Right atrium auricular region (tissue), 2 donors: ENCODE measurements around the gene FCHSD2. TPM values are rescaled to one million over a fixed set of nuclear protein-coding genes. Genes with fewer than 3 reads are reported as not detected.
A peak's percentile ranks its signal among the peaks of the same experiment; 100 is the strongest.

Experiments
- DNase-seq: peaks from one replicate; pipeline ENCODE4 v3.0.0-alpha.2; 2019; ENCODE audit warnings: low spot score
- H3K27ac ChIP-seq, 2 donors: fragments of 200-600 bp; sonication (generic); 1 replicate in 1 of 2; 2 replicates in 1 of 2; pipeline ENCODE4 v1.5.1; 2016 to 2019
- H3K27me3 ChIP-seq, 2 donors: fragments of 200-600 bp; sonication (generic); one replicate each; pipeline versions ENCODE4 v1.5.1 to v1.6.0; 2017 to 2019
- H3K36me3 ChIP-seq: fragments of 200-600 bp; sonication (generic); one replicate; pipeline ENCODE4 v1.5.1; 2016
- H3K4me1 ChIP-seq, 2 donors: fragments of 200-600 bp; sonication (generic); one replicate each; pipeline versions ENCODE4 v1.5.1 to v1.6.0; 2017 to 2019
- H3K4me3 ChIP-seq, 2 donors: fragments of 200-600 bp; sonication (generic); 1 replicate in 1 of 2; 2 replicates in 1 of 2; pipeline ENCODE4 v1.5.1; 2017 to 2019; ENCODE audit warnings: mild to moderate bottlenecking in 1 of 2, moderate library complexity in 1 of 2
- H3K9me3 ChIP-seq, 2 donors: fragments of 200-600 bp; sonication (generic); one replicate each; pipeline ENCODE4 v1.5.1; 2019
- total RNA-seq, 2 donors: library from RNA; depleted of rRNA; stranded (reverse); fragments of >200 nt; gene quantifications; one replicate each; pipeline ENCODE4 v1.1.0, GENCODE V29; 2016
- TF ChIP-seq, protein P1 (sequence below), 2 donors: fragments of 200-600 bp; sonication (generic); IDR thresholded peaks; one replicate each; pipeline ENCODE4 v1.5.1; 2019; ENCODE audit warnings: antibody characterized with exemption in 2 of 2

Gene FCHSD2
- total RNA-seq, 2 donors from 2014 or later: 23.9 to 24.0 TPM

GRCh38 chr11:72833811-72834493 is 308.2 kb downstream of the FCHSD2 start:
- Histone ChIP-seq H3K36me3 (peaks cover 23% of the 10 kb centered on the region), H3K4me3 (no peak overlapping the region), H3K27ac (peak overlapping the region; percentile 87 to 95), H3K27me3 (no peaks in the 10 kb centered on the region), H3K9me3 (no peaks in the 10 kb centered on the region), H3K4me1 (peaks cover 0 to 71% of the 10 kb centered on the region in 2 donors)
- TF ChIP-seq, protein P1, sequence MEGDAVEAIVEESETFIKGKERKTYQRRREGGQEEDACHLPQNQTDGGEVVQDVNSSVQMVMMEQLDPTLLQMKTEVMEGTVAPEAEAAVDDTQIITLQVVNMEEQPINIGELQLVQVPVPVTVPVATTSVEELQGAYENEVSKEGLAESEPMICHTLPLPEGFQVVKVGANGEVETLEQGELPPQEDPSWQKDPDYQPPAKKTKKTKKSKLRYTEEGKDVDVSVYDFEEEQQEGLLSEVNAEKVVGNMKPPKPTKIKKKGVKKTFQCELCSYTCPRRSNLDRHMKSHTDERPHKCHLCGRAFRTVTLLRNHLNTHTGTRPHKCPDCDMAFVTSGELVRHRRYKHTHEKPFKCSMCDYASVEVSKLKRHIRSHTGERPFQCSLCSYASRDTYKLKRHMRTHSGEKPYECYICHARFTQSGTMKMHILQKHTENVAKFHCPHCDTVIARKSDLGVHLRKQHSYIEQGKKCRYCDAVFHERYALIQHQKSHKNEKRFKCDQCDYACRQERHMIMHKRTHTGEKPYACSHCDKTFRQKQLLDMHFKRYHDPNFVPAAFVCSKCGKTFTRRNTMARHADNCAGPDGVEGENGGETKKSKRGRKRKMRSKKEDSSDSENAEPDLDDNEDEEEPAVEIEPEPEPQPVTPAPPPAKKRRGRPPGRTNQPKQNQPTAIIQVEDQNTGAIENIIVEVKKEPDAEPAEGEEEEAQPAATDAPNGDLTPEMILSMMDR (IDR thresholded peaks at IDR 0.05): no peak
- DNase-seq: peak; percentile 64

DNA sequence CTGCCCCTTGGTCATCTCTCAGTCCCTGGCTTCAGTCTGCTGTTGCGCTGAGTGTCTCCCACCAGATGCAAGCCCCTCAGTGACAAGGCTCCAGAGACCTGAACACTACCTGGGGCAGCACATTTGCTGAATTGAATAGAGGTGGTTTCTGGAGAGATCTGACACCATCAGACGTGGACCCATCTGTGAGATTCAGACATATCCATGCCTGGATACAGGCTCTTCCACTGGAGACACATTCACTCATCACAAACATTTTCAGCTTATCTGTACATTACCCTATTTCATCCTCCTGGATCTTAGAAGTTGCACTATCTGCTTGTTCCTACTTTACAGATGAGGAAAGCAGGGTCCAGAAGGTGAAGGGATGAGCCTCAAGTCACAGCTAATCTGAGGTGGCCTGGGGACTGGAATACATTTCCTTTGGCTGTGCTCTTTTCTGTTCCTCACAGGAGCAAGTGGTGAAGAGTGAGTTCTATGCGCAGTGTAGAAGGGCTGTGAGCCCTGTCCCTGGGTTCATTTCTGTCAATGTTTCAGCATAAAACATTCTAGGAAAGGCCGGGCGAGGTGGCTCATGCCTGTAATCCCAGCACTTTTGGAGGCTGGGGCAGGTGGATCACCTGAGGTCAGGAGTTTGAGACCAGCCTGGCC is 308.9 kb downstream of the FCHSD2 start:
- Histone ChIP-seq H3K27ac (peak overlapping the region; percentile 87 to 95), H3K9me3 (no peaks in the 10 kb centered on the region), H3K36me3 (peaks cover 18% of the 10 kb centered on the region), H3K4me3 (no peak overlapping the region), H3K4me1 (peaks cover 0 to 67% of the 10 kb centered on the region in 2 donors), H3K27me3 (no peaks in the 10 kb centered on the region)
- TF ChIP-seq, protein P1 (IDR thresholded peaks at IDR 0.05): no peak
- no peak for DNase-seq

- H3K4me3 ChIP-seq: no peak overlapping the region
- TF ChIP-seq, protein P1 (IDR thresholded peaks at IDR 0.05): no peak
- H3K9me3 ChIP-seq: no peaks in the 10 kb centered on the region
- H3K36me3 ChIP-seq: peaks cover 12% of the 10 kb centered on the region
- no peaks in the 10 kb centered on the region for H3K27me3 ChIP-seq
- H3K4me1 ChIP-seq: peaks cover 0 to 67% of the 10 kb centered on the region in 2 donors
- no peak for DNase-seq
- peak overlapping the region; percentile 87 to 95 for H3K27ac ChIP-seq
Measured at GRCh38 chr11:72832301-72833082, 309.6 kb downstream of the FCHSD2 start.

DNA sequence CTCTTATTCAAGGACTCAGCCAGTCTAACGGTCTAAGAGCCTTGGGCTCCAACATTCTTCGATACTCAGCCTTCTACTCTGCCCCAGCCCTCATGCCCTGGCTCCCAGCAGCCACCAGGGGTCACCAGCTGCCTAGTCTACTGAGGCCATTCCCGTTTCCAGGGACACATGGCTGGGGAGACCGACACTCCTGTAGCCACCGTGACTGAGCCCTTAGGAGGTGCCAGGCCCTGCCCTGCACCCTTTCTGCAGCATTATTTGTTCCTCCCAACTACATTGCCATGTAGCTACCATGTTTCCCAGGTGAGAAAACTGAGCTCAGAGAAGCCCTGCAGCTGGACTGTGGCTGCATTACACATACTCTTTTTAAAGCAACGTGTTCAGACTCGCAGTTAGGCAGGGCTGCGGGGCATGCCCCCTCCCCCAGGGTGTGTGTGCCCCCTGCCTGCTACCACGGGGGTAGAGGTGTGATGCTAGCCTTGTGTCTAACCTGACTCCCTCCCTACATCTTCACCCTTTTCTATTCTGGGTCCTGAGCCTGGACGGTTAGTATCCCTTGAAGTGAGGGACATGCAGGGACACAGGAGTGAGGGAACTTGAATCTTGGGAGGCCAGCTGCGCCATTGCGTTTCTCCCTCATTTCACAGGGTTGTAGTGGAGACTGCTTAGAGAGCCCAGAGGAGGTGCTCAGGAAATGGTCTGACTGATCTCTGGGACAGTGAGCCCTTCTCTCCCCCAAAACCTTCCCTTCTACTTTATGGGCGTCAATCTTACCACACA is 310.4 kb downstream of the FCHSD2 start:
- Histone ChIP-seq H3K4me3 (no peak overlapping the region), H3K9me3 (no peaks in the 10 kb centered on the region), H3K36me3 (peaks cover 7% of the 10 kb centered on the region), H3K27me3 (no peaks in the 10 kb centered on the region), H3K27ac (peak overlapping the region; percentile 87 to 95), H3K4me1 (peaks cover 0 to 65% of the 10 kb centered on the region in 2 donors)
- TF ChIP-seq, protein P1 (IDR thresholded peaks at IDR 0.05): peak; percentile 81 to 96
- peak; percentile 93 for DNase-seq

DNA sequence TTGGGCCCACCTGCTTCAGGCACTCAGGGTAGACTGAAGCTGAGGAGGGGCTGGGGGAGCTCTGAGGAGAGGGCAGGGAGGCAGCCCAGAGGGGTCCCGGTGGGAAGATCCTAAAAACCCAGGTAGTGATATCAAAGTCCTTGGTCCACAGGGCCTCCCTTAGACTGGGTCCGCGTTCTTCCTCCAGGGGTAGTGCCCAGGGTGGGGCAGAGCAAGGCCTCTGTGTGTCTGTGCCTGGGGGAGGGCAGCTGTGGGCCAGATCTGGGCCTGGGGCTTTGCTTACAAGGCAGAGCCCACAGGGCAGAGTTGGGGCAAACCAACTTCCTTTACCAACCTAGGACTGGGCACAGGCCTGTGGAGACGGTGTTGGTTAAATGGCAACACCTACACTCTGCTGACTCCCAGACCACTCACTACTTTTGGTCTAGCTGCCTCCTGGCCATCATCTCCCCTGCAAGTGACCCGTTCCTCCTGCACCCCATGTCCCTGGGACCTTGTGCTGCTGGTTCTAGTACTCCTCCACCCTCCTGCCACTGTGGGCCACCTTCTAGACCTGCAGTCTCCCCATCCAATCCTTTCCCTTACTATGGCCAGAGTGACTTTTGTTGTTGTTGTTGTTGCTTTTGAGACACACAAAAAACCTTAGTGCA is 312.1 kb downstream of the FCHSD2 start:
- peaks cover 7% of the 10 kb centered on the region for H3K36me3 ChIP-seq
- H3K27me3 ChIP-seq: no peaks in the 10 kb centered on the region
- peaks cover 0 to 48% of the 10 kb centered on the region in 2 donors for H3K4me1 ChIP-seq
- H3K27ac ChIP-seq: no peak overlapping the region
- H3K9me3 ChIP-seq: no peaks in the 10 kb centered on the region
- TF ChIP-seq, protein P1 (IDR thresholded peaks at IDR 0.05): no peak
- DNase-seq: no peak
- H3K4me3 ChIP-seq: no peak overlapping the region
